Measurements from ENCODE around the gene KDM2A.

Gene KDM2A

DNA sequence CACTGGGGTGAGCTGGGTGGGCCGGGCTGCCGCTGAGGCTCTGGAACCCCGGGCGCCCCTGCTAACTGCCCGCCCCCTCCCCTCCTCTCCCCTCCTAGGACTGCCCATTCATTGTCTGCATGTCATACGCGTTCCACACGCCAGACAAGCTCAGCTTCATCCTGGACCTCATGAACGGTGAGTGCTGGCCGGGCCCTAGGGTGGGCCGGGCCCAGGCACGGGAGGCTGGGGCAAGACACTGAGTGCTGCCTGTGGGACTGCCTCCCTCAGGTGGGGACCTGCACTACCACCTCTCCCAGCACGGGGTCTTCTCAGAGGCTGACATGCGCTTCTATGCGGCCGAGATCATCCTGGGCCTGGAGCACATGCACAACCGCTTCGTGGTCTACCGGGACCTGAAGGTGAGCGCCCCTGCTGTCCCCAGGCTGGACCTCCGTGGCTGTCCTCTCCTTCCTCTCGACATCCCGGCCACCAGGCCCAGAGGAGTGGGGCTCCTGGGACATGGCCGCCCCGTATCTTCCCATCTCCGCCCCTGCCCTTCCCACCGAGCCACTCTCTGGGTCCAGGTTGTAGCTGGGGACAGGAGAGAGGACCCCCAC is 162.6 kb downstream of the KDM2A start:
- no peak for ATAC-seq
- Mint-ChIP-seq H3K36me3 (peaks cover 63% of the 10 kb centered on the region), H3K4me1 (peaks cover 54% of the 10 kb centered on the region), H3K27me3 (no peaks in the 10 kb centered on the region), H3K9me3 (no peaks in the 10 kb centered on the region), H3K27ac (peak overlapping the region; percentile 60), H3K4me3 (no peak overlapping the region)

DNA sequence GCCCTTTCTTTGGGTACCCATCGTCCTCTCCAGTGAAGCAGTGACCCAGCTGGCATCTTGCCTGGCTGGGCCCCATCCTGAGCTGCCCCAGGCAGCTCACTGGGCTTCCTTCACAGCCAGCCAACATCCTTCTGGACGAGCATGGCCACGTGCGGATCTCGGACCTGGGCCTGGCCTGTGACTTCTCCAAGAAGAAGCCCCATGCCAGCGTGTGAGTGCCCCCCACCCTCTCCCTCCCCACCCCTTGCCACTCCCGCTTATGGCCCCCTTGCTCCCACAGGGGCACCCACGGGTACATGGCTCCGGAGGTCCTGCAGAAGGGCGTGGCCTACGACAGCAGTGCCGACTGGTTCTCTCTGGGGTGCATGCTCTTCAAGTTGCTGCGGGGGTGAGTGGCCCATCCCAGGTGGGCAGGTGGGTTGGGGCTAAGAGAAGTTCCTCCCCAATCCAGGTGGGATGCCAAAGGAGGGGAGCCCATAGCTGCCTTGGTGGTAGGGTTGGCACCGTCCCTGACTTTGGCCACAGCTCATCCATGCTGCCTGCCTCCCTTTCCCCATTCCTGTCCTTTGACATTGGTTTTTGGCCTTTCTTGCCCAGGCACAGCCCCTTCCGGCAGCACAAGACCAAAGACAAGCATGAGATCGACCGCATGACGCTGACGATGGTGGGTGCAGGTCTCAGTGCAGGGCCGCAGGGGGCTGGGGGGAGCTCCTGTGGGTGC is 163.3 kb downstream of the KDM2A start:
- Mint-ChIP-seq H3K4me3 (no peak overlapping the region), H3K4me1 (peaks cover 54% of the 10 kb centered on the region), H3K27me3 (no peaks in the 10 kb centered on the region), H3K27ac (peak overlapping the region; percentile 60), H3K9me3 (no peaks in the 10 kb centered on the region), H3K36me3 (peaks cover 65% of the 10 kb centered on the region)
- no peak for ATAC-seq

DNA sequence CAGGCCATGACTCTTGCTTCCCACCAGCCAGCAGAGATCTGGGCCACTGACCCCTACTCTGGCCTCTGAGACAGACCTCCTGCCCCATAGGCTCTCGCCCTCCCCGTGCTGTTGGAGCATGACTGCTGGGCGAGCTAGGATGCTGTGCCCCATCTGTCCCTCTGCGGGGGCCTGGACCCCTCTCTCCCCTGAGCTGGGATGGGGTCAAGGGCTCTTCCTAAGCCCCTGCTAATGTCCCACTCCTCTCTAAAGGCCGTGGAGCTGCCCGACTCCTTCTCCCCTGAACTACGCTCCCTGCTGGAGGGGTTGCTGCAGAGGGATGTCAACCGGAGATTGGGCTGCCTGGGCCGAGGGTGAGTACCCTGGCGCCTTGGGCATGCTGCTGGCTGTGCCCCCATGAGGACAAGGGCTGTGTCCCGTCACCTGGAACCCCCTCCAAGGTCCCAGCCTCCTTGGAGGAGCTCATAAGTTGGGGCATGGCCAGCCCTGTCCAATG is 163.9 kb downstream of the KDM2A start:
- Mint-ChIP-seq H3K9me3 (no peaks in the 10 kb centered on the region), H3K4me3 (no peak overlapping the region), H3K4me1 (peaks cover 54% of the 10 kb centered on the region), H3K27me3 (no peaks in the 10 kb centered on the region), H3K36me3 (peaks cover 65% of the 10 kb centered on the region), H3K27ac (peak overlapping the region; percentile 60)
- no peak for ATAC-seq

DNA sequence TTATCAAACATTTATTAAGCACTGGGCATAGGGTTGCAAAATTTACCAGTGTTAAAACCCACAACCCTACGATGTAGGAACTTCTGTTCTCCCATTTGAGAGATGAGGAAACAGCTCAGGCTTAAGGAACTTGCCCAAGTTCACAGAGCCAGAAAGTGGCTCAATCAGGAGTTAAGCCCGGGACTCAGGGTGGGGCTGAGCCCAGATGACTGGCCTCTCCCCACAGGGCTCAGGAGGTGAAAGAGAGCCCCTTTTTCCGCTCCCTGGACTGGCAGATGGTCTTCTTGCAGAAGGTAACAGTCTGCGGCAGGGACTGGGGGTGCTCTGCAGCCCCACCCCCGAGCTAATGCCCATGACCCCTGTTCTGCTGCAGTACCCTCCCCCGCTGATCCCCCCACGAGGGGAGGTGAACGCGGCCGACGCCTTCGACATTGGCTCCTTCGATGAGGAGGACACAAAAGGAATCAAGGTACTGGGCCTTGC is 164.5 kb downstream of the KDM2A start:
- Mint-ChIP-seq H3K4me1 (peaks cover 51% of the 10 kb centered on the region), H3K9me3 (no peaks in the 10 kb centered on the region), H3K36me3 (peaks cover 65% of the 10 kb centered on the region), H3K27ac (no peak overlapping the region), H3K27me3 (no peaks in the 10 kb centered on the region), H3K4me3 (no peak overlapping the region)
- no peak for ATAC-seq

DNA sequence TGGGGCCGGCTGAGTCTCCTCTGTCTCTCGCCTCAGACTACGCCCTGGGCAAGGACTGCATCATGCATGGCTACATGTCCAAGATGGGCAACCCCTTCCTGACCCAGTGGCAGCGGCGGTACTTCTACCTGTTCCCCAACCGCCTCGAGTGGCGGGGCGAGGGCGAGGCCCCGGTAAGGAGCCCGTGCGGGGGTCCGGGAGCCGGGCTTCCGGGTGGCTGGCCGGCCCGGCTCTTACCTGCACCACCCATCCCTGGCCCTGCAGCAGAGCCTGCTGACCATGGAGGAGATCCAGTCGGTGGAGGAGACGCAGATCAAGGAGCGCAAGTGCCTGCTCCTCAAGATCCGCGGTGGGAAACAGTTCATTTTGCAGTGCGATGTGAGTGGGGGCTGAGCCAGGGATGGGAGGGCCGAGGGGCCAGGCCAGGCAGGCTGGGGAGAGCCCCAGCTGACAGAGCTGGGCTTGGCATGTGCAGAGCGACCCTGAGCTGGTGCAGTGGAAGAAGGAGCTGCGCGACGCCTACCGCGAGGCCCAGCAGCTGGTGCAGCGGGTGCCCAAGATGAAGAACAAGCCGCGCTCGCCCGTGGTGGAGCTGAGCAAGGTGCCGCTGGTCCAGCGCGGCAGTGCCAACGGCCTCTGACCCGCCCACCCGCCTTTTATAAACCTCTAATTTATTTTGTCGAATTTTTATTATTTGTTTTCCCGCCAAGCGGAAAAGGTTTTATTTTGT is 165.9 kb downstream of the KDM2A start:
- no peaks in the 10 kb centered on the region for H3K9me3 Mint-ChIP-seq
- H3K4me3 Mint-ChIP-seq: peak overlapping the region; percentile 30
- ATAC-seq: no peak
- H3K27ac Mint-ChIP-seq: no peak overlapping the region
- peaks cover 41% of the 10 kb centered on the region for H3K4me1 Mint-ChIP-seq
- H3K27me3 Mint-ChIP-seq: no peaks in the 10 kb centered on the region
- H3K36me3 Mint-ChIP-seq: peaks cover 56% of the 10 kb centered on the region

DNA sequence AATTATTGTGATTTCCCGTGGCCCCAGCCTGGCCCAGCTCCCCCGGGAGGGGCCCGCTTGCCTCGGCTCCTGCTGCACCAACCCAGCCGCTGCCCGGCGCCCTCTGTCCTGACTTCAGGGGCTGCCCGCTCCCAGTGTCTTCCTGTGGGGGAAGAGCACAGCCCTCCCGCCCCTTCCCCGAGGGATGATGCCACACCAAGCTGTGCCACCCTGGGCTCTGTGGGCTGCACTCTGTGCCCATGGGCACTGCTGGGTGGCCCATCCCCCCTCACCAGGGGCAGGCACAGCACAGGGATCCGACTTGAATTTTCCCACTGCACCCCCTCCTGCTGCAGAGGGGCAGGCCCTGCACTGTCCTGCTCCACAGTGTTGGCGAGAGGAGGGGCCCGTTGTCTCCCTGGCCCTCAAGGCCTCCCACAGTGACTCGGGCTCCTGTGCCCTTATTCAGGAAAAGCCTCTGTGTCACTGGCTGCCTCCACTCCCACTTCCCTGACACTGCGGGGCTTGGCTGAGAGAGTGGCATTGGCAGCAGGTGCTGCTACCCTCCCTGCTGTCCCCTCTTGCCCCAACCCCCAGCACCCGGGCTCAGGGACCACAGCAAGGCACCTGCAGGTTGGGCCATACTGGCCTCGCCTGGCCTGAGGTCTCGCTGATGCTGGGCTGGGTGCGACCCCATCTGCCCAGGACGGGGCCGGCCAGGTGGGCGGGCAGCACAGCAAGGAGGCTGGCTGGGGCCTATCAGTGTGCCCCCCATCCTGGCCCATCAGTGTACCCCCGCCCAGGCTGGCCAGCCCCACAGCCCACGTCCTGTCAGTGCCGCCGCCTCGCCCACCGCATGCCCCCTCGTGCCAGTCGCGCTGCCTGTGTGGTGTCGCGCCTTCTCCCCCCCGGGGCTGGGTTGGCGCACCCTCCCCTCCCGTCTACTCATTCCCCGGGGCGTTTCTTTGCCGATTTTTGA is 166.8 kb downstream of the KDM2A start:
- Mint-ChIP-seq H3K4me1 (peaks cover 45% of the 10 kb centered on the region), H3K4me3 (no peak overlapping the region), H3K9me3 (no peaks in the 10 kb centered on the region), H3K27ac (peak overlapping the region; percentile 91), H3K36me3 (peaks cover 52% of the 10 kb centered on the region), H3K27me3 (no peaks in the 10 kb centered on the region)
- ATAC-seq: no peak

DNA sequence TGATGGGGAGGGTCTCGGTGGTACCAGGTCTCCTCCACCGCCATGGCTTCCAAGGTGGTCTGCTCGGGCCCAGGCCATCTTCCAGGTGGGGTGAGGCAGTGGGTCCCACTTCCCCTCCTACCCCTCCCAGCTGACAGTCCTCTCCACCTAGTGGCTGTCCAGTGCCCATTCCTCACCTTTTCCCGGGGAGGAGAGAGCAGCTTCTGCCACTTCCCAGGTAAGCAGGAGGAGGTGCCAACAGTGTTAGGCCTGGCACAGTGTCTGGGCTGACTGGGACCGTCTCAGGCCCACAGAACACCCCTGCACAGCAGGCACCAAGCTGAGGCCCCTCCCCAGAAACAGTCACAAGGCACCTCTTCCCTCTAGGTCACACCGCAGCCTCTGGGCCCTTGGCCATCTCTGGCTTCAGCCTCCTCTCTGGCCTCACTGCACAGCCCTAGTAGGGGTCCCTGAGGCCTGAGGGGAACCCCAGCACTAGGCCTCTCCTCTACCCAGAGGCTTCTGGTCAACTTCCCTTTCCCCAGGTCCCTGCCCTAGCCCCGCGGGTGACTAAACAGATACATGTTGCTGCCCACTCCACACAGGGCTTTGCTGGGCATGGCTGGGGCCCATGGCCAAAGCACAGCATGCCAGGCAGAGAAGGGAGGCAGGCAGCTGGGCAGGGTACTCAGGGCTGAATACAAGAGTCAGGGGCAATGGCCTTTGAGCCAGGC is 167.7 kb downstream of the KDM2A start:
- H3K4me3 Mint-ChIP-seq: peak overlapping the region; percentile 61
- ATAC-seq: no peak
- peaks cover 46% of the 10 kb centered on the region for H3K4me1 Mint-ChIP-seq
- H3K36me3 Mint-ChIP-seq: peaks cover 47% of the 10 kb centered on the region
- no peaks in the 10 kb centered on the region for H3K27me3 Mint-ChIP-seq
- H3K27ac Mint-ChIP-seq: peak overlapping the region; percentile 91
- H3K9me3 Mint-ChIP-seq: no peaks in the 10 kb centered on the region

DNA sequence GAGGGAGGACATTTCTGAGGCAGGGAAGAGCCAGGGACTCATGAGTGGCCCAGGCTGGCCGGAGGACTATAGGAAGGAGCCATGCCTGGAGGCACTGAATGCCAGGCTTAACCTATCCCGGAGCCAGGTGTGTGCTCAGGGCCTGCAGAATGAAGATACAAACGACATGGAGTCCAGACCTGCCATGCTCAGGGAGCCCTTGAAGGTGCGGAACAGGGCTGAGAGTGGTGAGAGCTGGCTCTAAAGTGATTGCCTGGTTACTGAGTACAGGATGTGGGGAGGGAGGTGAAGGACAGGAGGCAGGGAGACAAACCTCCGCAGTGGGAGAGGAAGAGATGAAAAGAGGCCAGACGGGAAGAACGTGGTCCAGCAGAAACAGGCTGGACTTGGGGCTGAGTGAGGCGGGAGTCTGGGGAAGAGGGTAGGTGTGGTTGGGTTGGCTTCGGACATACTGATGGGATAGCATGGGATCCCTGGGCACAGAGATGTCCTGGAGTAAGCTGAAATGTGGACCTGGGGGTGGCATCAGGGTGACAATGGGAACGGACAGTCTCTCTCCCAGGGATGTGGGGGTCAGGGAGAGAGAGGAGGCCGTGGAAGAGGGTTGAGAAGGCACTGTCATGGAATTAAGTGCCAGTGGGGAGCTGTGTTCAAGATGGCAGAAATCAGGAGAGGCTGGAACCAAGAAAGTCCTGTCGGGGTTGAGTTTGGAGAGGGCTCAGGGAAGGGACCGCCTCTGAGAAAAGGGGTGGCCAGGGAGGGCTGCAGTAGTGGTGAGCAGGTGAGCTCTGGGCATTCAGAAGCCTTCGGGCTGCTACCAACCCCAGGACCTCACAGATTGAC is 168.5 kb downstream of the KDM2A start:
- H3K4me3 Mint-ChIP-seq: peak overlapping the region; percentile 61
- H3K27ac Mint-ChIP-seq: peak overlapping the region; percentile 91
- ATAC-seq: no peak
- H3K36me3 Mint-ChIP-seq: peaks cover 44% of the 10 kb centered on the region
- no peaks in the 10 kb centered on the region for H3K27me3 Mint-ChIP-seq
- H3K4me1 Mint-ChIP-seq: peaks cover 47% of the 10 kb centered on the region
- H3K9me3 Mint-ChIP-seq: no peaks in the 10 kb centered on the region

DNA sequence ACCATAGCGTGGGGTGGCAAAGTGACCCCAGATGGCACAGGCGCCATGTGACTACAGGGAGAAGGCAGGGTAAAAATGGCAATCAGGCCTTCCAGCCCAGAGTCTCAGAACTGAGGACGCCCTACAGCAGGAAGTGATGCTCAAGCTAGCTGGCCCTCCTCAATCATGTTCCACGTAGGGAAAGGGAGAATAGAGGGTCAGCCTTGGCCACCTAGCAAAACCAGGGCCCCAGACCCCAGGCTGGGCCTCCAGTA is 169.1 kb downstream of the KDM2A start:
- peaks cover 44% of the 10 kb centered on the region for H3K36me3 Mint-ChIP-seq
- H3K9me3 Mint-ChIP-seq: no peaks in the 10 kb centered on the region
- no peaks in the 10 kb centered on the region for H3K27me3 Mint-ChIP-seq
- ATAC-seq: peak; percentile 1
- peaks cover 52% of the 10 kb centered on the region for H3K4me1 Mint-ChIP-seq
- peak overlapping the region; percentile 91 for H3K27ac Mint-ChIP-seq
- H3K4me3 Mint-ChIP-seq: peak overlapping the region; percentile 61

DNA sequence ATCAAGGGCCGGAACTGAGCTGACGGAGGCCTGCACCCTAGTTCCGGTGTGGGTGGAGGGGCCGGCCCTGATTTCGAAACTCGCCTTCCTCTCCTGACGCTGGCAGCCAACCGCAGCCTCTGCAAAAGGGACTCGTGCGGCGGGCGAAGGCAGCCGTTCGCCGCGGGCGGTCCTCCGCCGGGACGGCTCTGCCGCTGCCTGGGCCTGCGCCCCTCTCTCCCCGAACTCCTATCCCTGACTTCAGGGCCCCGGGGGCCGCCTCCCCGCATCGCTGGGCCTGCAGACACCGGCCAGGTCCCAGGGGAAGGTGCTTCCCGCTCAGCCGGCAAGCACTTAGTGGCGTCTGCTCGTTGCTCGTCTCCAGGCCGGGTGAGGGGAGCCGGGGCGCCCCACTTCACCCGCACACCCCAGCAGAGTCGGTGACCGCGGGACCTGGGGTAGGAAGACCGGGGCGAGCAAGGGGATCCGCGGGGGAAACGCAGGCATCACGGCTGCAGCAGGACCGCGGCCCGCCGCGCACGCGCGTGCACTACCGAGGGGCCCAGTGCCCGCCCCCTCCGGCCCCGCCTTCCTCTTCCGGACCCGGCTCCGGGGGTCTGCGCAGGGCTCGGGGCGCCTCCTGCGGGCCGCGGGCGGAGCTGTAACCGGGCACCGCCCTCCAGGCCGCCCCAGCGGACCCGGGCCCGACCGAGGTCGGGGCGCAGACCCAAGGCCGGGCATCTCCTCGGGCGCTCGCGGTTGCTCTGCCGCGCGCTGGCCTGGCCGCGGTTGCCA is 169.6 kb downstream of the KDM2A start:
- Mint-ChIP-seq H3K27me3 (no peaks in the 10 kb centered on the region), H3K4me1 (peaks cover 53% of the 10 kb centered on the region), H3K27ac (peak overlapping the region; percentile 91), H3K36me3 (peaks cover 42% of the 10 kb centered on the region), H3K4me3 (peak overlapping the region; percentile 61), H3K9me3 (no peaks in the 10 kb centered on the region)
- peak; percentile 90 for ATAC-seq

DNA sequence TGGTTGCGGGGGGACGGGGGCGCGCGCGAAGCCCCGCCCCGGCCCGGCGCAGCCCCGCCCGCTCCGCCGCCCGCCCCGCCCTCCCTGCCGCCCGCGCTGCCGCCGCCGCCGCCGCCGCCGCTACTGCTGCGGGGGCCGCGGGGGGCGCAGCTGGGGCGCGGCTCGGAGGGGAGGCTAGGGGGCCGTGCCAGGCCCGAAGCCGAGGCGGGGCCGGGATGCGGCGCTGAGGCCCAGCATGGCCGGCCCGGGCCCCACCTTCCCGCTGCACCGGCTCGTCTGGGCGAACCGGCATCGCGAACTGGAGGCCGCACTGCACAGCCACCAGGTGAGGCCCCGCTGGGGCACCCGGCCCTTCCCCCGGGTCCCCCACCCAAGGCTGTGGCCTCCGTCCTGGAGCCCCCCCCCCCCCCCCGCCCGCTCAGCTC is 170.2 kb downstream of the KDM2A start, which contains the start of gene ANKRD13D:
Gene ANKRD13D (plus strand): TSS at position 78 of the 425 bp plus-strand sequence. CDS start 158 bp downstream, at position 236.
- ATAC-seq: peak; percentile 74
- H3K27ac Mint-ChIP-seq: peak within 1 kb of the TSS; percentile 95
- H3K4me1 Mint-ChIP-seq: peaks cover 53% of the 10 kb centered on the region
- no peaks in the 10 kb centered on the region for H3K9me3 Mint-ChIP-seq
- H3K27me3 Mint-ChIP-seq: no peaks in the 10 kb centered on the region
- peaks cover 42% of the 10 kb centered on the region for H3K36me3 Mint-ChIP-seq
- H3K4me3 Mint-ChIP-seq: peak within 1 kb of the TSS; percentile 98

DNA sequence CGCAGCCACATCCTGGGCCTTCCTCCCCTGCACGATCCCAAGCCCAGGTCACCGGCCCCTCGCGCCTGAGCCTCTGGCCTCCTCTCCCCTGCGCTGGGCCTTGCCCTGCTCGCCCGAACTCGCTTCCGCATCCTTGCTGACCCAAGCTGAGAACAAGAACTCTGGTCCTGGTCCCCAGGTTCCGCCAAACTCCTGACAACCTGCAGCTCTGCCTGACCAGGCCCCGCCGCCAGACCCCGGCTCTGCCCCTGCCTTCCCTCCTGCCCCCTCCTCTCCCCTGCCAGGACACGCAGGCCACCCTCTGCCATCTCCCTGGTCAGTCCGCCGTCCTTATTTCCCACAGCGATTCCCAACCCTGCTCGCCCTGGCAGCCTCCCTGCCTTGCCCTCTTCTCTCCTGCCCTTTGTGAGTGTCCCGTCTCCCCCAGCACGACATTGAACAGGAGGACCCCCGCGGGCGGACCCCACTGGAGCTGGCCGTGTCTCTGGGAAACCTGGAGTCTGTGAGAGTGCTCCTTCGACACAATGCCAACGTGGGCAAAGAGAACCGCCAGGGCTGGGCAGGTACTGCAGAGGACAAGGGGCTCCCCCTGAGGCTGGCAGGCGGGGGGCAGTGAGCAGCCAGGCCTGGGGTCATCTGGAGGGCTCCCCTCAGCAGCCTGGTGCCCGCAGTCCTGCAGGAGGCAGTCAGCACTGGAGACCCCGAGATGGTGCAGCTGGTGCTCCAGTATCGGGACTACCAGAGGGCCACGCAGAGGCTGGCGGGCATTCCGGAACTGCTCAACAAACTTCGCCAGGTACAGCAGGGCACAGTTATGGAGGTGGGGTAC is 170.8 kb downstream of the KDM2A start:
- no peak for ATAC-seq
- no peaks in the 10 kb centered on the region for H3K9me3 Mint-ChIP-seq
- no peaks in the 10 kb centered on the region for H3K27me3 Mint-ChIP-seq
- peaks cover 46% of the 10 kb centered on the region for H3K36me3 Mint-ChIP-seq
- H3K4me1 Mint-ChIP-seq: peaks cover 53% of the 10 kb centered on the region
- peak overlapping the region; percentile 98 for H3K4me3 Mint-ChIP-seq
- H3K27ac Mint-ChIP-seq: peak overlapping the region; percentile 95

Measured in stimulated activated memory B cell treated with anti-CD40 and anti-IgM and Interleukin-4, amounts not matched to agents 10 μg/mL and 1 μg/mL and 100 μg/mL, for 72 hours (primary cell).